Measurements from ENCODE around the gene TCF3.
"Not testable (repeated sequence)": the region's sequence is repeated elsewhere in the genome, so short reads cannot be mapped to it uniquely, and the experiment has no call there.

Gene TCF3

DNA sequence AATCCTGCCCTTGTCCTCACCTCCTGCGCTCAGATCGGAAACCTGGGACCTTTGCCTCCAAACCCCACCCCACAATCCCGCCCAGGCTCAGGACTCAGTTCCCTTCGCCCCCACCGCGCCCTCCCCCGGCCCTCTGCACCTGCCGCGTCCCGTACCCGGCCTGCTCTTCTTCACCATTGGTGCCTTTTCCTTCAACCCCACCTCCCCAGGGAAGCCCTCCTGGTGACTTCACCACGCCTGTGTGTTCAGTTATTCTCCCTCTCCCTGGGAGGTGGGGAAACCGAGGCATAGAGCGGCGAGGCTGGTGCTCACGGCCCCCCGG lies 19.3 kb upstream of the TCF3 start:
- Histone ChIP-seq H3K9ac (ENCODE audit: low read length) (no peak overlapping the region), H3K4me1 (ENCODE audit: control insufficient read depth, low read depth, low read length) (peaks cover 4% of the 10 kb centered on the region), H3K27ac (ENCODE audit: low read length) (no peak overlapping the region), H3K9me3 (ENCODE audit: control insufficient read depth, low read depth, low read length) (no peaks in the 10 kb centered on the region), H3K4me3 (ENCODE audit: low read length) (peak overlapping the region; percentile 21), H3K36me3 (ENCODE audit: control insufficient read depth, low read depth, low read length) (no peaks in the 10 kb centered on the region), H3K27me3 (ENCODE audit: control insufficient read depth, insufficient read depth, low read length) (peaks cover 92% of the 10 kb centered on the region)

- H3K4me3 ChIP-seq (ENCODE audit: low read length); H3K36me3 ChIP-seq (ENCODE audit: control insufficient read depth, low read depth, low read length); H3K9ac ChIP-seq (ENCODE audit: low read length); H3K27ac ChIP-seq (ENCODE audit: low read length); H3K9me3 ChIP-seq (ENCODE audit: control insufficient read depth, low read depth, low read length); H3K4me1 ChIP-seq (ENCODE audit: control insufficient read depth, low read depth, low read length): not testable (repeated sequence)
- peaks cover 83% of the 10 kb centered on the region for H3K27me3 ChIP-seq (ENCODE audit: control insufficient read depth, insufficient read depth, low read length)
Observed at GRCh38 chr19:1670747-1671146, 18.3 kb upstream of the TCF3 start.

GRCh38 chr19:1668486-1669270 lies 16.3 kb upstream of the TCF3 start:
- H3K27me3 ChIP-seq (ENCODE audit: control insufficient read depth, insufficient read depth, low read length): peaks cover 65% of the 10 kb centered on the region
- H3K36me3 ChIP-seq (ENCODE audit: control insufficient read depth, low read depth, low read length): no peaks in the 10 kb centered on the region
- H3K4me1 ChIP-seq (ENCODE audit: control insufficient read depth, low read depth, low read length): peaks cover 4% of the 10 kb centered on the region
- H3K9ac ChIP-seq (ENCODE audit: low read length): no peak overlapping the region
- no peak overlapping the region for H3K27ac ChIP-seq (ENCODE audit: low read length)
- peak overlapping the region; percentile 46 for H3K4me3 ChIP-seq (ENCODE audit: low read length)
- H3K9me3 ChIP-seq (ENCODE audit: control insufficient read depth, low read depth, low read length): no peaks in the 10 kb centered on the region

GRCh38 chr19:1668048-1668485 lies 15.7 kb upstream of the TCF3 start:
- Histone ChIP-seq H3K27ac (ENCODE audit: low read length) (no peak overlapping the region), H3K9me3 (ENCODE audit: control insufficient read depth, low read depth, low read length) (no peaks in the 10 kb centered on the region), H3K4me3 (ENCODE audit: low read length) (peak overlapping the region; percentile 46), H3K27me3 (ENCODE audit: control insufficient read depth, insufficient read depth, low read length) (peaks cover 59% of the 10 kb centered on the region), H3K4me1 (ENCODE audit: control insufficient read depth, low read depth, low read length) (peaks cover 4% of the 10 kb centered on the region), H3K36me3 (ENCODE audit: control insufficient read depth, low read depth, low read length) (no peaks in the 10 kb centered on the region), H3K9ac (ENCODE audit: low read length) (no peak overlapping the region)

- Histone ChIP-seq H3K9ac (ENCODE audit: low read length) (no peak overlapping the region), H3K4me1 (ENCODE audit: control insufficient read depth, low read depth, low read length) (peaks cover 4% of the 10 kb centered on the region), H3K36me3 (ENCODE audit: control insufficient read depth, low read depth, low read length) (no peaks in the 10 kb centered on the region), H3K27me3 (ENCODE audit: control insufficient read depth, insufficient read depth, low read length) (peaks cover 34% of the 10 kb centered on the region), H3K27ac (ENCODE audit: low read length) (no peak overlapping the region), H3K4me3 (ENCODE audit: low read length) (no peak overlapping the region), H3K9me3 (ENCODE audit: control insufficient read depth, low read depth, low read length) (no peaks in the 10 kb centered on the region)
Observed at GRCh38 chr19:1665565-1666047, 13.2 kb upstream of the TCF3 start.

- Histone ChIP-seq H3K4me1 (ENCODE audit: control insufficient read depth, low read depth, low read length) (peaks cover 4% of the 10 kb centered on the region), H3K9ac (ENCODE audit: low read length) (no peak overlapping the region), H3K9me3 (ENCODE audit: control insufficient read depth, low read depth, low read length) (no peaks in the 10 kb centered on the region), H3K27ac (ENCODE audit: low read length) (no peak overlapping the region), H3K36me3 (ENCODE audit: control insufficient read depth, low read depth, low read length) (no peaks in the 10 kb centered on the region), H3K4me3 (ENCODE audit: low read length) (no peak overlapping the region), H3K27me3 (ENCODE audit: control insufficient read depth, insufficient read depth, low read length) (peaks cover 17% of the 10 kb centered on the region)
Observed at GRCh38 chr19:1663852-1664251, 11.4 kb upstream of the TCF3 start.

- not testable (repeated sequence) for H3K27ac ChIP-seq (ENCODE audit: low read length); H3K4me3 ChIP-seq (ENCODE audit: low read length); H3K4me1 ChIP-seq (ENCODE audit: control insufficient read depth, low read depth, low read length); H3K9me3 ChIP-seq (ENCODE audit: control insufficient read depth, low read depth, low read length); H3K9ac ChIP-seq (ENCODE audit: low read length); H3K36me3 ChIP-seq (ENCODE audit: control insufficient read depth, low read depth, low read length)
- peaks cover 11% of the 10 kb centered on the region for H3K27me3 ChIP-seq (ENCODE audit: control insufficient read depth, insufficient read depth, low read length)
Observed at GRCh38 chr19:1663227-1663626, 10.8 kb upstream of the TCF3 start.

DNA sequence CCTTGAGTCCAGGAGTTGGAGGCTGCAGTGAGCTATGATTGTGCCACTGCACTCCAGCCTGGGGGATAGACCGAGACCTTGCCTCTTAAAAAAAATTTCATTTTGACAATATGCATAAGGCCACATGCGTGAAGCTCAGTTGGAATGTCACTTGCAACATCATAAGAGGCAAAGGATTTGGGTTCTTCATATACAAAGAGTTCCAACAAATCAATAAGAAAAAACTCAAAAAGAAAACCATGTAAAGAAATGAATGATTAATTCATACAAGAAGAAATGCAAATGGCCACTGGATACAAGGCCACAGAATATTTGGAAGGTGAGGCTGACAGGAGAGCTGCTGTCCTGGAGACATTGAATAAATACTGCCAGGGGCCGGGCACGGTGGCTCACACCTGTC lies 9.6 kb upstream of the TCF3 start:
- no peaks in the 10 kb centered on the region for H3K4me1 ChIP-seq (ENCODE audit: control insufficient read depth, low read depth, low read length)
- no peak overlapping the region for H3K9ac ChIP-seq (ENCODE audit: low read length)
- no peaks in the 10 kb centered on the region for H3K36me3 ChIP-seq (ENCODE audit: control insufficient read depth, low read depth, low read length)
- H3K27ac ChIP-seq (ENCODE audit: low read length): no peak overlapping the region
- no peak overlapping the region for H3K4me3 ChIP-seq (ENCODE audit: low read length)
- no peaks in the 10 kb centered on the region for H3K9me3 ChIP-seq (ENCODE audit: control insufficient read depth, low read depth, low read length)
- no peaks in the 10 kb centered on the region for H3K27me3 ChIP-seq (ENCODE audit: control insufficient read depth, insufficient read depth, low read length)

- Histone ChIP-seq H3K9me3 (ENCODE audit: control insufficient read depth, low read depth, low read length) (no peaks in the 10 kb centered on the region), H3K4me3 (ENCODE audit: low read length) (no peak overlapping the region), H3K36me3 (ENCODE audit: control insufficient read depth, low read depth, low read length) (no peaks in the 10 kb centered on the region), H3K4me1 (ENCODE audit: control insufficient read depth, low read depth, low read length) (no peaks in the 10 kb centered on the region), H3K9ac (ENCODE audit: low read length) (no peak overlapping the region), H3K27ac (ENCODE audit: low read length) (no peak overlapping the region), H3K27me3 (ENCODE audit: control insufficient read depth, insufficient read depth, low read length) (no peaks in the 10 kb centered on the region)
Observed at GRCh38 chr19:1659084-1659427, 6.6 kb upstream of the TCF3 start.

- H3K36me3 ChIP-seq (ENCODE audit: control insufficient read depth, low read depth, low read length): no peaks in the 10 kb centered on the region
- H3K9ac ChIP-seq (ENCODE audit: low read length): no peak overlapping the region
- H3K27me3 ChIP-seq (ENCODE audit: control insufficient read depth, insufficient read depth, low read length): no peaks in the 10 kb centered on the region
- no peak overlapping the region for H3K4me3 ChIP-seq (ENCODE audit: low read length)
- H3K27ac ChIP-seq (ENCODE audit: low read length): no peak overlapping the region
- H3K9me3 ChIP-seq (ENCODE audit: control insufficient read depth, low read depth, low read length): no peaks in the 10 kb centered on the region
- no peaks in the 10 kb centered on the region for H3K4me1 ChIP-seq (ENCODE audit: control insufficient read depth, low read depth, low read length)
Observed at GRCh38 chr19:1658150-1659083, 6.0 kb upstream of the TCF3 start.

DNA sequence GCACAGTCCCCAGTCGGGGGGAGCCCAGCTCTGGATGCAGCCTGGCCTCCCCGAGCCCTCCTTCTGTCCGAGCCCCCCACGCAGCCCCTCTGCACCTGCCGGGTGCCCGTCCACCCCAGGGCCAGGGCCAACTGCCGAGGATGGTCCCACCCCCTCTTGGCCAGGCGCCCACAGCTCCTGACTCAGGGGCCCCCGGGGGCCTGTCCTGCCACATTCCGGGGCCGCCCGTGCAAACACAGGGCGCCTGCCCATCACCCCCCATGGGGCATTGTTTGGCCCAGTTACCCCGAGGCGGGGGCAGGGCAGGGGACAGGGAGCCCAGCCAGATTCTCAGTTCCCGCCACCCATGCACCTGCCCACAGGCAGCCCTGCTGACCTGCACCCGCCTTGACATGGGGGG lies 5.3 kb upstream of the TCF3 start:
- Histone ChIP-seq H3K27ac (ENCODE audit: low read length) (no peak overlapping the region), H3K4me1 (ENCODE audit: control insufficient read depth, low read depth, low read length) (no peaks in the 10 kb centered on the region), H3K36me3 (ENCODE audit: control insufficient read depth, low read depth, low read length) (no peaks in the 10 kb centered on the region), H3K4me3 (ENCODE audit: low read length) (no peak overlapping the region), H3K9me3 (ENCODE audit: control insufficient read depth, low read depth, low read length) (no peaks in the 10 kb centered on the region), H3K9ac (ENCODE audit: low read length) (no peak overlapping the region), H3K27me3 (ENCODE audit: control insufficient read depth, insufficient read depth, low read length) (no peaks in the 10 kb centered on the region)
